ENCODE measurements around the gene NLRC3.

GRCh38 chr16:3611146-3611975 is 34.2 kb upstream of the NLRC3 start, which contains the start of gene SLX4:
- TF ChIP-seq CTCF (IDR thresholded peaks at IDR 0.05) (no peak), POLR2A (IDR thresholded peaks at IDR 0.05) (peak; percentile 90)

Measured in right lobe of liver (tissue), 4 donors.